ENCODE results near the gene DHH. TPM values are rescaled to one million over a fixed set of nuclear protein-coding genes. Genes with fewer than 3 reads are reported as not detected.

Gene DHH
- total RNA-seq, 4 donors from 2014 or later: 0.23 to 0.45 (median 0.29) TPM; not detected in 1

- intact Hi-C loops (cut with DNase I; ENCODE audit: low total_unique reads): loop anchor here (5.0 to 10.0 kb wide), 2 partner anchors 33 to 146 kb away; no protein-coding TSS in a partner anchor
- no peak for TF ChIP-seq POLR2A (IDR thresholded peaks at IDR 0.05)
- TF ChIP-seq CTCF (IDR thresholded peaks at IDR 0.05): no peak
- WGBS, 2 donors: 59 to 63% methylated on average over 6 of the region's 6 CpGs
These were observed 5.7 kb downstream of the DHH start for GRCh38 chr12:49088932-49089330.

GRCh38 chr12:49088150-49088931 is 6.3 kb downstream of the DHH start:
- no peak overlapping the region for H3K4me3 ChIP-seq (ENCODE audit: low read depth, poor library complexity, severe bottlenecking)
- DNase-seq (ENCODE audit: low spot score in 2 of 2): peak in 1 of 2 donors; percentile 91
- TF ChIP-seq CTCF (IDR thresholded peaks at IDR 0.05) (peak in 1 of 3 donors; percentile 68), POLR2A (IDR thresholded peaks at IDR 0.05) (no peak)
- intact Hi-C loops (cut with DNase I; ENCODE audit: low total_unique reads): loop anchor here (5.0 to 10.0 kb wide), 2 partner anchors 34 to 146 kb away; no protein-coding TSS in a partner anchor
- WGBS, 2 donors: 2 to 4% methylated on average over 17 to 18 of the region's 18 CpGs

More at GRCh38 chr12:49088932-49089330, 5.7 kb downstream of the DHH start:
- no peak overlapping the region for H3K4me3 ChIP-seq (ENCODE audit: low read depth, poor library complexity, severe bottlenecking)
- no peak for DNase-seq (ENCODE audit: low spot score in 2 of 2)

- no peak overlapping the region for H3K4me3 ChIP-seq (ENCODE audit: low read depth, poor library complexity, severe bottlenecking)
- TF ChIP-seq POLR2A (IDR thresholded peaks at IDR 0.05) (no peak), CTCF (IDR thresholded peaks at IDR 0.05) (no peak)
- no peak for DNase-seq (ENCODE audit: low spot score in 2 of 2)
- intact Hi-C loops (cut with DNase I; ENCODE audit: low total_unique reads): loop anchor here (5.0 to 10.0 kb wide), 2 partner anchors 36 to 149 kb away; no protein-coding TSS in a partner anchor
- WGBS, 2 donors: 74 to 80% methylated on average over 3 of the region's 3 CpGs
These were observed 8.5 kb downstream of the DHH start for GRCh38 chr12:49086116-49086515.

GRCh38 chr12:49084438-49084837 is 10.2 kb downstream of the DHH start:
- no peak for DNase-seq (ENCODE audit: low spot score in 2 of 2)
- H3K4me3 ChIP-seq (ENCODE audit: low read depth, poor library complexity, severe bottlenecking): no peak overlapping the region
- TF ChIP-seq CTCF (IDR thresholded peaks at IDR 0.05) (no peak), POLR2A (IDR thresholded peaks at IDR 0.05) (no peak)
- intact Hi-C loops (cut with DNase I; ENCODE audit: low total_unique reads): loop anchor here (10.0 kb wide), 1 partner anchor 150 kb away; no protein-coding TSS in a partner anchor
- WGBS, 2 donors: 97% methylated on average over 3 of the region's 3 CpGs

- intact Hi-C loops (cut with DNase I; ENCODE audit: low total_unique reads): loop anchor here (10.0 kb wide), 1 partner anchor 155 kb away; no protein-coding TSS in a partner anchor
- no peak overlapping the region for H3K4me3 ChIP-seq (ENCODE audit: low read depth, poor library complexity, severe bottlenecking)
- no peak for DNase-seq (ENCODE audit: low spot score in 2 of 2)
- TF ChIP-seq POLR2A (IDR thresholded peaks at IDR 0.05) (no peak), CTCF (IDR thresholded peaks at IDR 0.05) (no peak)
- WGBS, 2 donors: 67 to 78% methylated on average over 1 of the region's 1 CpG
These were observed 14.8 kb downstream of the DHH start for GRCh38 chr12:49079793-49080192.
